OCI-LY3 (cell line): ENCODE data around the gene B4GALT2.

Experiments
- EZH2phosphoT487 ChIP-seq: fragments of 200-600 bp; shearing (Covaris generic); IDR thresholded peaks from 2 replicates; pipeline ENCODE4 v1.6.1; 2018; ENCODE audit warnings: antibody characterized with exemption, mixed run types, low read depth
- TF ChIP-seq, protein P1 (sequence below): fragments of 200-600, 300-600 bp; sonication (generic); IDR thresholded peaks from 2 replicates; pipeline ENCODE4 v1.5.1; 2014; ENCODE audit warnings: antibody characterized with exemption, low read length, low read depth

DNA sequence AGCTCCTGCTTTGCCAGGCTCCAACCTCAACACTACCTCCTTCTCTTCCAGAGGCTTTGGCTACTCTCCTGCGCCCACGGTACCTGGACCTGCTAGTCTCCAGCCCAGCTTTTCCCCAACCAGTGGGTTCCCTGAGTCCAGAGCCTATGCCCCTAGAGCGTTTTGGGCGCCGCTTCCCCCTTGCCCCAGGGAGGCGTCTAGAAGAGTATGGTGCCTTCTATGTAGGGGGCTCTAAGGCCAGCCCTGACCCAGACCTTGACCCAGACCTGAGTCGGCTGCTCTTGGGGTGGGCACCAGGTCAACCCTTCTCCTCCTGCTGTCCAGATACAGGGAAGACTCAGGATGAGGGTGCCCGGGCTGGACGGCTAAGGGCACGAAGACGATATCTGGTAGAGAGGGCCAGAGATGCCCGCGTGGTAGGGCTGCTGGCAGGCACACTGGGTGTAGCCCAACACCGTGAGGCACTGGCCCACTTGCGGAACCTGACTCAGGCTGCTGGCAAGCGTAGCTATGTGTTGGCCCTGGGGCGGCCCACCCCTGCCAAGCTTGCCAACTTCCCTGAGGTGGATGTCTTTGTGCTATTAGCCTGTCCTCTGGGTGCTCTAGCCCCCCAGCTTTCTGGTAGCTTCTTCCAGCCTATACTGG is 7.6 kb upstream of the B4GALT2 start:
- TF ChIP-seq, protein P1, sequence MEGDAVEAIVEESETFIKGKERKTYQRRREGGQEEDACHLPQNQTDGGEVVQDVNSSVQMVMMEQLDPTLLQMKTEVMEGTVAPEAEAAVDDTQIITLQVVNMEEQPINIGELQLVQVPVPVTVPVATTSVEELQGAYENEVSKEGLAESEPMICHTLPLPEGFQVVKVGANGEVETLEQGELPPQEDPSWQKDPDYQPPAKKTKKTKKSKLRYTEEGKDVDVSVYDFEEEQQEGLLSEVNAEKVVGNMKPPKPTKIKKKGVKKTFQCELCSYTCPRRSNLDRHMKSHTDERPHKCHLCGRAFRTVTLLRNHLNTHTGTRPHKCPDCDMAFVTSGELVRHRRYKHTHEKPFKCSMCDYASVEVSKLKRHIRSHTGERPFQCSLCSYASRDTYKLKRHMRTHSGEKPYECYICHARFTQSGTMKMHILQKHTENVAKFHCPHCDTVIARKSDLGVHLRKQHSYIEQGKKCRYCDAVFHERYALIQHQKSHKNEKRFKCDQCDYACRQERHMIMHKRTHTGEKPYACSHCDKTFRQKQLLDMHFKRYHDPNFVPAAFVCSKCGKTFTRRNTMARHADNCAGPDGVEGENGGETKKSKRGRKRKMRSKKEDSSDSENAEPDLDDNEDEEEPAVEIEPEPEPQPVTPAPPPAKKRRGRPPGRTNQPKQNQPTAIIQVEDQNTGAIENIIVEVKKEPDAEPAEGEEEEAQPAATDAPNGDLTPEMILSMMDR, result no peak
- no peak for TF ChIP-seq EZH2phosphoT487
